IMR-90 (cell line): ENCODE data around the gene SLC12A7. TPM values are rescaled to one million over a fixed set of nuclear protein-coding genes. Genes with fewer than 3 reads are reported as not detected.

ENCODE experiments used
- ATAC-seq: fragments of 200-7000 bp; cut with Tn5 transposase; 2 replicates; pipeline ENCODE4 v1.9.1; 2020; ENCODE audit warnings: low read depth, mild to moderate bottlenecking, moderate library complexity
- BruUV-seq: library from RNA; stranded (reverse); fragments of 400-500 nt; replicated peaks from 2 replicates; lab custom pipeline; 2021; lab: Mats Ljungman, UMichigan
- CTCF ChIA-PET: fragments of 300-600 bp; formaldehyde crosslinking; extraction: SDS; loops from one replicate; lab custom pipeline; 2021; ENCODE audit warnings: antibody characterized with exemption; lab: Yijun Ruan, JAX
- POLR2A ChIA-PET: fragments of 300-600 bp; sonication (Branson Sonifier 250); formaldehyde crosslinking; loops from one replicate; lab custom pipeline; 2022; ENCODE audit warnings: antibody characterized with exemption; ENCODE audit not compliant: unreplicated experiment; lab: Charles Lee
- DNase-seq: peaks from one replicate; pipeline ENCODE4 v3.0.0; 2013
- H2AFZ ChIP-seq: replicated peaks from 2 replicates; pipeline ENCODE3; 2013; ENCODE audit warnings: low read length, mild to moderate bottlenecking; ENCODE audit not compliant: poor library complexity
- H2AK5ac ChIP-seq: 2 replicates; pipeline ENCODE4 v1.6.1; 2013; ENCODE audit warnings: low read depth, low read length, inconsistent platforms
- H2AK9ac ChIP-seq: replicated peaks from 2 replicates; pipeline ENCODE3; 2013; ENCODE audit warnings: mild to moderate bottlenecking, low read depth, low read length, moderate library complexity; ENCODE audit not compliant: poor library complexity
- H2BK120ac ChIP-seq: 2 replicates; pipeline ENCODE4 v1.6.1; 2013; ENCODE audit warnings: low read depth, low read length, inconsistent platforms
- H2BK15ac ChIP-seq: 3 replicates; pipeline ENCODE4 v1.6.1; 2013; ENCODE audit warnings: low read depth, low read length, inconsistent platforms
- H2BK20ac ChIP-seq: 2 replicates; pipeline ENCODE4 v1.6.1; 2013; ENCODE audit warnings: low read depth, mild to moderate bottlenecking, inconsistent platforms, low read length, moderate library complexity
- H2BK5ac ChIP-seq: 2 replicates; pipeline ENCODE4 v1.6.1; 2013; ENCODE audit warnings: mild to moderate bottlenecking, low read depth, low read length, inconsistent platforms; ENCODE audit not compliant: poor library complexity, severe bottlenecking
- H3K14ac ChIP-seq: replicated peaks from 2 replicates; pipeline ENCODE4 v1.6.1; 2013; ENCODE audit warnings: low read depth, low read length, inconsistent platforms
- H3K18ac ChIP-seq: 2 replicates; pipeline ENCODE4 v1.6.1; 2013; ENCODE audit warnings: low read depth, low read length, control low read depth
- H3K23ac ChIP-seq: 2 replicates; pipeline ENCODE4 v1.6.1; 2013; ENCODE audit warnings: low read depth, low read length, inconsistent platforms
- H3K27ac ChIP-seq: 2 replicates; pipeline ENCODE4 v1.5.1; 2013; ENCODE audit warnings: mild to moderate bottlenecking, control low read depth, low read length; ENCODE audit not compliant: insufficient read depth
- H3K27me3 ChIP-seq: 2 replicates; pipeline ENCODE4 v1.6.1; 2013; ENCODE audit warnings: low read length; ENCODE audit not compliant: control insufficient read depth, insufficient read depth
- H3K36me3 ChIP-seq: 2 replicates; pipeline ENCODE4 v1.6.1; 2013; ENCODE audit warnings: low read length, mixed read lengths; ENCODE audit not compliant: control insufficient read depth, insufficient read depth
- H3K4ac ChIP-seq: 2 replicates; pipeline ENCODE4 v1.6.1; 2013; ENCODE audit warnings: low read depth, low read length, inconsistent platforms
- H3K4me1 ChIP-seq: 2 replicates; pipeline ENCODE4 v1.6.1; 2013; ENCODE audit warnings: low read length, mixed read lengths; ENCODE audit not compliant: control insufficient read depth, insufficient read depth
- H3K4me2 ChIP-seq: 2 replicates; pipeline ENCODE4 v1.6.1; 2013; ENCODE audit warnings: low read depth, mild to moderate bottlenecking, control low read depth, low read length, moderate library complexity
- H3K4me3 ChIP-seq: 2 replicates; pipeline ENCODE4 v1.5.1; 2013; ENCODE audit warnings: low read depth, mild to moderate bottlenecking, control low read depth, low read length, moderate library complexity; ENCODE audit not compliant: insufficient read depth
- H3K56ac ChIP-seq: 2 replicates; pipeline ENCODE4 v1.6.1; 2013; ENCODE audit warnings: low read length, inconsistent platforms; ENCODE audit not compliant: insufficient read depth; ENCODE audit errors: extremely low read depth
- H3K79me1 ChIP-seq, 2 experiments: 2 replicates each; pipeline ENCODE4 v1.6.1; 2013; ENCODE audit warnings: low read length in 2 of 2, inconsistent platforms in 1 of 2, low read depth in 1 of 2
- H3K9ac ChIP-seq: 2 replicates; pipeline ENCODE4 v1.6.1; 2013; ENCODE audit warnings: low read depth, low read length, control low read depth
- H3K9me1 ChIP-seq: 2 replicates; pipeline ENCODE4 v1.6.1; 2013; ENCODE audit warnings: low read length, inconsistent platforms; ENCODE audit not compliant: insufficient read depth
- H3K9me3 ChIP-seq: 2 replicates; pipeline ENCODE4 v1.6.1; 2013; ENCODE audit warnings: low read length; ENCODE audit not compliant: control insufficient read depth, insufficient read depth
- H4K20me1 ChIP-seq: 2 replicates; pipeline ENCODE4 v1.6.1; 2013; ENCODE audit warnings: low read length, inconsistent platforms; ENCODE audit not compliant: insufficient read depth
- H4K5ac ChIP-seq: 2 replicates; pipeline ENCODE4 v1.6.1; 2013; ENCODE audit warnings: mild to moderate bottlenecking, low read depth, low read length, control low read depth
- H4K8ac ChIP-seq, 2 experiments: 2 replicates each; pipeline ENCODE4 v1.6.1; 2013; ENCODE audit warnings: low read depth in 2 of 2, low read length in 2 of 2, control low read depth in 1 of 2, inconsistent platforms in 1 of 2
- H4K91ac ChIP-seq: 2 replicates; pipeline ENCODE4 v1.6.1; 2013; ENCODE audit warnings: low read depth, low read length, inconsistent platforms; ENCODE audit not compliant: insufficient read depth
- BHLHE40 ChIP-seq: fragments of 150-350 bp; IDR thresholded peaks from 2 replicates; pipeline ENCODE4 v1.6.1; 2016; ENCODE audit warnings: mild to moderate bottlenecking, low read depth, low read length
- CEBPB ChIP-seq: IDR thresholded peaks from 2 replicates; pipeline ENCODE4 v1.6.1; 2012; ENCODE audit warnings: low read depth, low read length, improper control_type of control experiment
- CHD1 ChIP-seq: IDR thresholded peaks from 2 replicates; pipeline ENCODE4 v1.6.1; 2012; ENCODE audit warnings: low read depth, low read length, improper control_type of control experiment
- CTCF ChIP-seq: conservative IDR thresholded peaks from 2 replicates; pipeline ENCODE4 v1.5.1; 2012; ENCODE audit warnings: mild to moderate bottlenecking, low read depth, low read length, improper control_type of control experiment
- ELK1 ChIP-seq: fragments of 150-350 bp; IDR thresholded peaks from 2 replicates; pipeline ENCODE4 v1.6.1; 2016; ENCODE audit warnings: low read depth, mild to moderate bottlenecking, low read length, moderate library complexity, borderline replicate concordance
- FOS ChIP-seq: fragments of 150-350 bp; IDR thresholded peaks from 2 replicates; pipeline ENCODE4 v1.6.1; 2016; ENCODE audit warnings: low read depth, low read length
- MAFK ChIP-seq: IDR thresholded peaks from 2 replicates; pipeline ENCODE4 v1.6.1; 2012; ENCODE audit warnings: low read depth, low read length, improper control_type of control experiment
- MAZ ChIP-seq: IDR thresholded peaks from 2 replicates; pipeline ENCODE4 v1.6.1; 2012; ENCODE audit warnings: low read depth, mild to moderate bottlenecking, low read length, improper control_type of control experiment, moderate library complexity, borderline replicate concordance
- MXI1 ChIP-seq: IDR thresholded peaks from 2 replicates; pipeline ENCODE4 v1.6.1; 2012; ENCODE audit warnings: low read depth, mild to moderate bottlenecking, low read length, moderate library complexity, borderline replicate concordance
- NFE2L2 ChIP-seq: fragments of 150-350 bp; IDR thresholded peaks from 2 replicates; pipeline ENCODE4 v1.6.1; 2016; ENCODE audit warnings: low read depth, mild to moderate bottlenecking, low read length
- POLR2A ChIP-seq: IDR thresholded peaks from 2 replicates; pipeline ENCODE4 v1.6.1; 2012; ENCODE audit warnings: mild to moderate bottlenecking, low read depth, low read length
- RAD21 ChIP-seq: IDR thresholded peaks from 2 replicates; pipeline ENCODE4 v1.6.1; 2012; ENCODE audit warnings: low read length, improper control_type of control experiment
- RCOR1 ChIP-seq: IDR thresholded peaks from 2 replicates; pipeline ENCODE4 v1.6.1; 2012; ENCODE audit warnings: mild to moderate bottlenecking, low read length, improper control_type of control experiment; ENCODE audit not compliant: insufficient replicate concordance
- RFX5 ChIP-seq: IDR thresholded peaks from 2 replicates; pipeline ENCODE4 v1.8.0; 2012; ENCODE audit warnings: low read depth, mild to moderate bottlenecking, low read length, moderate library complexity
- SMC3 ChIP-seq: fragments of 150-350 bp; IDR thresholded peaks from 2 replicates; pipeline ENCODE4 v1.6.1; 2016; ENCODE audit warnings: low read depth, mild to moderate bottlenecking, antibody characterized with exemption, low read length, moderate library complexity
- USF2 ChIP-seq: fragments of 150-350 bp; IDR thresholded peaks from 2 replicates; pipeline ENCODE4 v1.6.1; 2017; ENCODE audit warnings: mild to moderate bottlenecking, antibody characterized with exemption, low read length, low read depth
- WGBS, 2 experiments: methylation state at CpG; one replicate each; pipeline versions ENCODE4 v1.1.5 to v1.1.7; 2013; ENCODE audit warnings: missing lambda C conversion rate in 2 of 2; ENCODE audit not compliant: insufficient read length in 1 of 2; ENCODE audit errors: extremely low coverage in 2 of 2; 5-methylcytosine and 5-hydroxymethylcytosine counted together
- dilution Hi-C: fragments of 300-500 bp; cut with HindIII; formaldehyde crosslinking; loops from one replicate; pipeline ENCODE4 v1.14.3; 2018; ENCODE audit warnings: low sequenced_read_pairs; ENCODE audit not compliant: unreplicated experiment
- in situ Hi-C: fragments of 300-500 bp; cut with MboI; formaldehyde crosslinking; loops from 3 replicates; pipeline ENCODE4 v1.14.3; 2019; ENCODE audit warnings: low sequenced_read_pairs, inconsistent platforms, mixed read lengths
- intact Hi-C: fragments of 100-400 bp; cut with micrococcal nuclease; formaldehyde crosslinking; loops from 2 replicates; pipeline ENCODE4 v1.10.0; 2022
- polyA plus RNA-seq, 3 experiments: library from polyadenylated mRNA; depleted of rRNA; stranded (reverse); fragments of >200 nt; gene quantifications; 2 replicates each; pipeline ENCODE4 v1.2.3, GENCODE V29; 2012; ENCODE audit warnings: low replicate concordance in 1 of 3
- total RNA-seq: library from RNA; depleted of rRNA; stranded (reverse); fragments of >200 nt; gene quantifications from 2 replicates; pipeline ENCODE4 v1.2.3, GENCODE V29; 2012

SLC12A7 gene
- total and polyA plus RNA-seq, 2 of the 4 experiments (the other 2 are of a cell fraction): 3.0 to 6.1 TPM

- Histone ChIP-seq H4K20me1 (no peaks in the 10 kb centered on the region; the same call in 1 of the 2 replicates), H2BK120ac (no peak overlapping the region), H3K14ac (no peak overlapping the region), H3K23ac (no peak overlapping the region), H3K56ac (no peak overlapping the region), H3K9me1 (no peaks in the 10 kb centered on the region), H3K36me3 (peaks cover 27% of the 10 kb centered on the region; the same call in 1 of the 2 replicates), H3K9ac (no peak overlapping the region), H2AK9ac (no peak overlapping the region), H3K4me1 (no peaks in the 10 kb centered on the region), H3K27ac (no peak overlapping the region), H3K4me2 (no peak overlapping the region), H3K18ac (no peak overlapping the region), H3K4me3 (no peak overlapping the region), H3K9me3 (no peaks in the 10 kb centered on the region), H3K79me1 (no peaks in the 10 kb centered on the region), H2AK5ac (no peak overlapping the region), H2BK20ac (no peak overlapping the region), H4K5ac (no peak overlapping the region), H3K4ac (no peak overlapping the region), H2BK15ac (no peak overlapping the region), H2BK5ac (no peak overlapping the region), H4K8ac (no peak overlapping the region), H3K27me3 (no peaks in the 10 kb centered on the region), H2AFZ (no peak overlapping the region), H4K91ac (no peak overlapping the region)
- ATAC-seq (no peak), DNase-seq (no peak)
- POLR2A ChIA-PET: no interaction called here
- no TSS peak for BruUV-seq
- intact Hi-C loops (no loop called here), in situ Hi-C loops (no loop called here), dilution Hi-C loops (no loop called here)
- TF ChIP-seq NFE2L2: no peak
- no peak for TF ChIP-seq POLR2A
- TF ChIP-seq RFX5: no peak
- no peak for TF ChIP-seq BHLHE40
- TF ChIP-seq USF2: no peak
- TF ChIP-seq MAFK: no peak
- no peak for TF ChIP-seq CTCF
- no peak for TF ChIP-seq SMC3
- no peak for TF ChIP-seq MAZ
- TF ChIP-seq CEBPB: no peak
- TF ChIP-seq RCOR1: no peak
- no peak for TF ChIP-seq RAD21
- no peak for TF ChIP-seq FOS
- no peak for TF ChIP-seq ELK1
- TF ChIP-seq CHD1: no peak
- no peak for TF ChIP-seq MXI1
- 94% methylated on average over 12 of the region's 25 CpGs; no CpG with 5 or more reads in 1 of the 2 experiments for WGBS, 2 experiments
- CTCF ChIA-PET: no interaction called here
These were observed 24.4 kb downstream of the SLC12A7 start for GRCh38 chr5:1087428-1087827.
